Anterior cingulate cortex (tissue), 58 donors: Measurements from ENCODE around the gene CALR.
"Not testable (repeated sequence)": the region's sequence is repeated elsewhere in the genome, so short reads cannot be mapped to it uniquely, and the experiment has no call there.

ENCODE experiments used
- DNase-seq, 58 donors: peaks; one replicate each; lab custom pipeline; 2025; lab: John Stamatoyannopoulos, UW

CALR gene

GRCh38 chr19:12949363-12950283, 11.2 kb downstream of the CALR start:
- DNase-seq, result no peak

GRCh38 chr19:12952050-12952449, 13.6 kb downstream of the CALR start:
- DNase-seq, result not testable (repeated sequence)

GRCh38 chr19:12952488-12953137, 14.2 kb downstream of the CALR start:
- DNase-seq, result peak in 3 of 58 donors; percentile 51 to 60 (median 54)

GRCh38 chr19:12953138-12953798, 14.9 kb downstream of the CALR start:
- DNase-seq, result peak in 52 of 58 donors; percentile 1 to 74 (median 48)

- peak in 1 of 58 donors; percentile 30 for DNase-seq
Measured at GRCh38 chr19:12953799-12954611, 15.6 kb downstream of the CALR start.

DNA sequence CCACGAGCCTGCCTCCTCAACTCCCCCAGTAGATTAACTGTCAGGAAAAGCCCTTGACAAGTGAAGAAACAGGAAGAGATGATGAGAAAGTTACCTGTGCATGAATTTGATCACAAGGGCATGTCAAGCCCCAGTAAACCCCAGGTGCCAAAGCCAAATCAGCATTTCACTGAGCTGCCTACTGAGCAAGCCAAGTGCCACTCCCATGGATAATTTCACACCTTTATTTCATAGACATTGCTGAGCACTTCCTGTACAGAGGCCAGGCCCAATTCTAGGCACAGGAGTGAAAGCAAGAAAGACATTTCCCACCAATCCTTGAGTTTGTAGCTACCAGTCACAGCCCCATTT, 16.2 kb downstream of the CALR start:
- DNase-seq, result no peak

GRCh38 chr19:12955575-12955974, 17.2 kb downstream of the CALR start:
- DNase-seq, result not testable (repeated sequence)

DNA sequence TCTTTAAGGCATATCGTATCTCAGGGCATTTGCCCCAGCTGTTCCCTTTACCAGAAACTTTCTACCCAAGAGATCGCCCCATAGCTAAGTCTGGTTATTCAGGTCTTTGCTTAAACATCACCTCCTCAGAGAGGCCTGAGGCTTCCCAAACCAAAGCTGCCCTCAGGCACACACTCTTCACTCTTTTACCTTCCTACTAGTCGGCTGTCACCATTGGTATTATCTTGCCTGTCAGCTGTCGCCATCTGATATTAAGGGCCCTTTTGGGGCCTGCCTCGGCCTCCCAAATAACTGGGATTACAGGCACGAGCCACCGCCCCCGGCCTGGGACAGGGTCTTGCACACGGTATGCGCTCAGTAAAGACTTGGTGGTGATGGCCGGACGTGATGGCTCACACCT, 17.6 kb downstream of the CALR start:
- no peak for DNase-seq

GRCh38 chr19:12956446-12957388, 18.3 kb downstream of the CALR start, which contains the start of gene GADD45GIP1:
Gene GADD45GIP1 (minus strand): TSS chr19:12957223. CDS start chr19:12957212, 11 bp downstream.
- DNase-seq, result peak in 54 of 58 donors; percentile 8 to 83 (median 48)

DNA sequence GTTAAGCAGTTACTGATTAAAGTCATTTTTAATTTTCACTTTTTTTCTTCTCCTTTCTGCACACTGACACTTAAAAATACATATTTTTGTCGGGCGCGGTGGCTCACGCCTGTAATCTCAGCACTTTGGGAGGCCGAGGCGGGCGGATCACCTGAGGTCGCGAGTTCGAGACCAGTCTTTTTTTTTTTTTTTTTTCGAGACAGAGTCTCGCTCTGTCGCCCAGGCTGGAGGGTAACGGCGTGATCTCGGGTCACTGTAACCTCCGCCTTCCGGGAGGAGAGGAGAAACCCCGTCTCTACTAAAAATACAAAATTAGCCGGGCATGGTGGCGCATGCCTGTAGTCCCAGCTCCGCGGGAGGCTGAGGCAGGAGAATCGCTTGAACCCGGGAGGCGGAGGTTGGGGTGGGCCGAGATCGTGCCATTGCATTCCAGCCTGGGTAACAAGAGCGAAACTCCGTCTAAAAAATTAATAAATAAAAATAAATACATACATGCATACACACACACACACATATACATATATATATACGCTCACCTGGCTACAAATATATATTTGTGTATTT, 19.1 kb downstream of the CALR start:
- not testable (repeated sequence) for DNase-seq

DNA sequence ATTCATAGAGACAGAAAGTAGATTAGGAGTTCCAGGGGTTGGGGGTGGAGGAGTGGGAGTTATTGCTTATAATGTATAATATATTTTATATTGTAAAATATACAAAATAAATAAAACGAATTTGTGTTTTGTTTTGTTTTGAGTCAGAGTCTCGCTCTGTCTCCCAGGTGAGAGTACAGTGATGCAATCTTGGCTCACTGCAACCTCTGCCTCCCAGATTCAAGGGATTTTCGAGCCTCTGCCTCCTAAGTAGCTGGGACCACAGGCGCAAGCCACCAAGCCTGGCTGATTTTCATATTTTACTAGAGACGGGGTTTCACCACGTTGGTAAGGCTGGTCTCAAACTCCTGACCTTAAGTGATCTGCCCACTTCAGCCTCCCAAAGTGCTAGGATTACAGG, 21.1 kb downstream of the CALR start:
- DNase-seq, result no peak

DNA sequence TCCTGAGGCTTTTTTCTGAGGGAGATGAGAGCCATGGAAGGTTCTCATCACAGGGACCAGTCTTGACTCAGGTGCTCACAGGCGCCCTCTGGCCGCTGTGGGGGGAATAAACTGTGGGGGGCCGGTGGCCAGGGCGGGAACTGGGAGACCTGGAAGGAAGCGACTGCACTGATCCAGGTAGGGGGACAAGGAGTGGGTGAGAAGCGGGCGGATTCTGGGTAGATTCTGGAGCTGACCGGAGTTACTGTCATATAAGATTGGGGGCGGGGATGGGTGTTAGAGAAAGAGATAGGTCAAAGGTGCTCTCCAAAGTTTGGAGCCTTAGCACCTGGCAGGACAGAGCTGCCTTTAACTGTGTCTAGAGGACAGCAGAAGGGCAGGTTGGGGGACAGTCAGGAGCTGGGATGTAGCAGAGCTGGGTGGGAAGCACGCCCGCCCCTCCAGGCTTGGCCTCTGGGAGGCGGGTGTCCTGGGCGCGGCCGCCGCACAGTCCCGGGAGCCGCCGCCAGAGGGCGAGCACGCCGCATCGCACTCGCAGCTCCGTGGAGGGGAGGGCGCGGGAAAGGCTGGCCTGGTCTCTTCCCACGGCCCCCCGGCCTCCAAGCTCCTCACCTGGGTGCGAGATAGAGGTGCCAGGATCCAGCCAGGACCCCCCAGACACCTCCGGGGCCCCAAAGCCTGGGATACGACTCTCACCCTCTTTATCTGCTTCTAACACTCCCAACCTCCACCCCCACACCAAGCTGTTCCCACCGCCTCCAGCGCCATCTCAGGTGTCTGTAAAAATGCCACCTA, 26.8 kb downstream of the CALR start:
- peak in 54 of 58 donors; percentile 15 to 82 (median 60) for DNase-seq

GRCh38 chr19:12965812-12966135, 27.4 kb downstream of the CALR start:
- no peak for DNase-seq

DNA sequence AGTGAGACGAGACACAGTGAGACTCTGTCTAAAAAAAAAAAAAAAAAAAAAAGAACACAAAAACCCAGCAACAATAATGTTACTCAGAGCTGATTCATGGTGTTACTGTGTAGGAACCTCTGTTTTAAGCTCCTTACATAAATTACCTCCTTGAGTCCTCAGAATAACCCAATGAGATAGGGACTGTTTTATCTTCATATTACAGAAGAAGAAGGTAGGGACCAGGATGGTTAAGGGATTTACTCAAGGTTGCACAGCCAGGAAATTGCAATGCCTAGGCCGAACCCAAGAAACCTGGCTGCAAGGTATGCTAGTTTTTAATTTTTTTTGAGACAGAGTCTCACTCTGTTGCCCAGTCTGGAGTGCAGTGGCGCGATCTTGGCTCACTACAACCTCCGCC, 29.5 kb downstream of the CALR start:
- no peak for DNase-seq

- DNase-seq, result peak in 46 of 58 donors; percentile 12 to 74 (median 52)
Measured at GRCh38 chr19:12969292-12969988, 31.0 kb downstream of the CALR start, which contains the start of gene DAND5. Gene DAND5 (plus strand): TSS chr19:12969576. CDS start chr19:12969661, 85 bp downstream.

DNA sequence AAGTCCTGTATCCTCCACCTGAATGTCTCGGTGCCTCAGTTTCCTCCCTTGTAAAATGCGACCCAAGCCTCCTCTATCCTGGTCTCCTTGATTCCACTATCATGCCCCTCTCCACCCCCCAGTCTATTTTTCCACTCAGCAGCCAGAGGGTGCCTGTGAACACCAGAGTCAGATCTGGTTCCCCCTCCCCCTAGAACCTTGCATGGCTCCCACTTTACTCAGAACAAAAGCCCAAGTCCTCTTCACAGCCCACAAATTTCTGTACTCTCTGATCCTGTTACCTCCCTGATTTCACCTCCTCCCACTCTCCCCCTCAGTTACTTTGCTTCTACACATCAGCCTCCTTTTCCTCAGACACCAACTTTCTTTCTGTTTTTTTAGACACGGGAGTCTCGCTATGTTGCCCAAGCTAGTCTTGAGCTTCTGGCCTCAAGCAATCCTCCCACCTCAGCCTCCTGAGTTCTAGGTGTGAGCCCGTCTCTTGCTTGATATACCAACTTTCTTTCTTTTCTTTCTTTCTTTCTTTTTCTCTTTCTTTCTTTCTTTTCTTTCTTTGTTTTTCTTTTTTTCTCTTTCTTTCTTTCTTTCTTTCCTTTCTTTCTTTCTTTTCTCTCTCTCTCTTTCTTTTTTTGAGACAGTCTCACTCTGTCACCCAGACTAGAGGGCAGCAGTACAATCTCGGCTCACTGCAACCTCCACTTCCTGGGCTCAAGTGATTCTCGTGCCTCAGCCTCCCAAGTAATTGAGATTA, 31.8 kb downstream of the CALR start:
- DNase-seq, result no peak
